Kidney epithelial cell (primary cell): Measurements from ENCODE around the gene PRRT1B. TPM values are rescaled to one million over a fixed set of nuclear protein-coding genes. Genes with fewer than 3 reads are reported as not detected.
A peak's percentile ranks its signal among the peaks of the same experiment; 100 is the strongest.
"Not testable (repeated sequence)": the region's sequence is repeated elsewhere in the genome, so short reads cannot be mapped to it uniquely, and the experiment has no call there.

Source experiments
- DNase-seq: peaks from one replicate; pipeline ENCODE4 v3.0.0-alpha.2; 2010; ENCODE audit warnings: low read depth
- H3K27me3 ChIP-seq: 2 replicates; pipeline ENCODE4 v1.6.0; 2011; ENCODE audit warnings: low read length; ENCODE audit not compliant: control insufficient read depth, insufficient read depth
- H3K36me3 ChIP-seq: 2 replicates; pipeline ENCODE4 v1.5.1; 2011; ENCODE audit warnings: low read length; ENCODE audit not compliant: control insufficient read depth, insufficient read depth
- H3K4me3 ChIP-seq: 2 replicates; pipeline ENCODE4 v1.5.1; 2011; ENCODE audit warnings: low read depth, mild to moderate bottlenecking, control low read depth, low read length
- CTCF ChIP-seq: IDR thresholded peaks from 2 replicates; pipeline ENCODE4 v1.5.1; 2011; ENCODE audit warnings: mild to moderate bottlenecking, moderate library complexity, low read length, control low read depth, inconsistent platforms; ENCODE audit not compliant: insufficient read depth, poor library complexity, severe bottlenecking
- total RNA-seq: library from RNA; depleted of rRNA; stranded (reverse); fragments of >200 nt; gene quantifications from 2 replicates; pipeline ENCODE4 v1.2.3, GENCODE V29; 2015

The PRRT1B gene
- total RNA-seq, 1 donor from 2014 or later, result not detected

GRCh38 chr9:131539223-131539923 is 6.0 kb upstream of the PRRT1B start:
- DNase-seq, result no peak
- no peaks in the 10 kb centered on the region for H3K27me3 ChIP-seq
- no peak overlapping the region for H3K4me3 ChIP-seq
- no peak for TF ChIP-seq CTCF
- no peaks in the 10 kb centered on the region for H3K36me3 ChIP-seq

- Histone ChIP-seq H3K36me3 (no peaks in the 10 kb centered on the region), H3K27me3 (peaks cover 23% of the 10 kb centered on the region), H3K4me3 (no peak overlapping the region)
- no peak for DNase-seq
- no peak for TF ChIP-seq CTCF
These were observed 2.2 kb upstream of the PRRT1B start for GRCh38 chr9:131543141-131543540.

GRCh38 chr9:131545786-131546335 is 538 bp downstream of the PRRT1B start:
- Histone ChIP-seq H3K36me3 (no peaks in the 10 kb centered on the region), H3K4me3 (no peak overlapping the region), H3K27me3 (peaks cover 25% of the 10 kb centered on the region)
- no peak for TF ChIP-seq CTCF
- no peak for DNase-seq

GRCh38 chr9:131546336-131547084 is 1.2 kb downstream of the PRRT1B start:
- DNase-seq, result no peak

GRCh38 chr9:131549186-131549585 is 3.9 kb downstream of the PRRT1B start:
- not testable (repeated sequence) for DNase-seq, H3K4me3 ChIP-seq, H3K36me3 ChIP-seq
- H3K27me3 ChIP-seq, result peaks cover 38% of the 10 kb centered on the region

More at GRCh38 chr9:131546336-131547084, 1.2 kb downstream of the PRRT1B start:
- no peaks in the 10 kb centered on the region for H3K36me3 ChIP-seq
- peaks cover 25% of the 10 kb centered on the region for H3K27me3 ChIP-seq
- H3K4me3 ChIP-seq, result peak overlapping the region; percentile 15
- TF ChIP-seq CTCF, result no peak

- peaks cover 47% of the 10 kb centered on the region for H3K27me3 ChIP-seq
- H3K4me3 ChIP-seq, DNase-seq, H3K36me3 ChIP-seq: not testable (repeated sequence)
These were observed 5.1 kb downstream of the PRRT1B start for GRCh38 chr9:131550465-131550864.

GRCh38 chr9:131552030-131552429 is 6.7 kb downstream of the PRRT1B start:
- DNase-seq, result no peak
- TF ChIP-seq CTCF, result no peak
- Histone ChIP-seq H3K36me3 (no peaks in the 10 kb centered on the region), H3K4me3 (no peak overlapping the region), H3K27me3 (peaks cover 40% of the 10 kb centered on the region)
